ENCODE data around the gene USP44. TPM values are rescaled to one million over a fixed set of nuclear protein-coding genes. Genes with fewer than 3 reads are reported as not detected.

The USP44 gene
- polyA plus RNA-seq, 1 of the 3 experiments (the other 2 are of a cell fraction): 0.07 TPM

GRCh38 chr12:95554532-95555071 is 3.3 kb upstream of the USP44 start:
- no peaks in the 10 kb centered on the region for H3F3A ChIP-seq (replicated peaks; ENCODE audit: insufficient read depth)
- no peak for DNase-seq
- 0 out of 2 replicates have a peak, but pooled peaks cover 5% of the 10 kb centered on the region for H3K27me3 ChIP-seq (ENCODE audit: insufficient read depth)
- no peak overlapping the region for H3K4me3 ChIP-seq (ENCODE audit: low read depth in 2 of 2, low read length in 1 of 2)
- no peak overlapping the region for H3K4me2 ChIP-seq
- no peak overlapping the region for H2AFZ ChIP-seq (ENCODE audit: low read depth)
- H4K20me1 ChIP-seq (ENCODE audit: insufficient read depth): no peaks in the 10 kb centered on the region
- H3K36me3 ChIP-seq (replicated peaks in 1 of 2; ENCODE audit: control insufficient read depth in 1 of 2, insufficient read depth in 2 of 2, low read length in 1 of 2): no peaks in the 10 kb centered on the region
- no peaks in the 10 kb centered on the region for H3K4me1 ChIP-seq (ENCODE audit: control insufficient read depth in 1 of 2, insufficient read depth in 2 of 2, low read depth in 1 of 2, low read length in 1 of 2)
- WGBS (ENCODE audit: low lambda C conversion rate): 30% methylated on average over 4 of the region's 4 CpGs
- no peak overlapping the region for H3K9ac ChIP-seq
- no peaks in the 10 kb centered on the region for H3K9me2 ChIP-seq
- TF ChIP-seq, protein P1, sequence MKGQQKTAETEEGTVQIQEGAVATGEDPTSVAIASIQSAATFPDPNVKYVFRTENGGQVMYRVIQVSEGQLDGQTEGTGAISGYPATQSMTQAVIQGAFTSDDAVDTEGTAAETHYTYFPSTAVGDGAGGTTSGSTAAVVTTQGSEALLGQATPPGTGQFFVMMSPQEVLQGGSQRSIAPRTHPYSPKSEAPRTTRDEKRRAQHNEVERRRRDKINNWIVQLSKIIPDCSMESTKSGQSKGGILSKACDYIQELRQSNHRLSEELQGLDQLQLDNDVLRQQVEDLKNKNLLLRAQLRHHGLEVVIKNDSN (IDR thresholded peaks at IDR 0.05; ENCODE audit: borderline replicate concordance, low read depth): no peak
- TF ChIP-seq SMC3 (IDR thresholded peaks at IDR 0.05; ENCODE audit: low read depth, low read length) (no peak), MXI1 (IDR thresholded peaks at IDR 0.05; ENCODE audit: low read depth, low read length) (no peak)
- CTCF ChIA-PET: no interaction called here
- H3K79me2 ChIP-seq (ENCODE audit: insufficient read depth): no peaks in the 10 kb centered on the region
- H3K9me3 ChIP-seq: no peaks in the 10 kb centered on the region
- H3K27ac ChIP-seq (ENCODE audit: low read depth in 2 of 2, low read length in 1 of 2): no peak overlapping the region
- POLR2A ChIA-PET: no interaction called here

DNA sequence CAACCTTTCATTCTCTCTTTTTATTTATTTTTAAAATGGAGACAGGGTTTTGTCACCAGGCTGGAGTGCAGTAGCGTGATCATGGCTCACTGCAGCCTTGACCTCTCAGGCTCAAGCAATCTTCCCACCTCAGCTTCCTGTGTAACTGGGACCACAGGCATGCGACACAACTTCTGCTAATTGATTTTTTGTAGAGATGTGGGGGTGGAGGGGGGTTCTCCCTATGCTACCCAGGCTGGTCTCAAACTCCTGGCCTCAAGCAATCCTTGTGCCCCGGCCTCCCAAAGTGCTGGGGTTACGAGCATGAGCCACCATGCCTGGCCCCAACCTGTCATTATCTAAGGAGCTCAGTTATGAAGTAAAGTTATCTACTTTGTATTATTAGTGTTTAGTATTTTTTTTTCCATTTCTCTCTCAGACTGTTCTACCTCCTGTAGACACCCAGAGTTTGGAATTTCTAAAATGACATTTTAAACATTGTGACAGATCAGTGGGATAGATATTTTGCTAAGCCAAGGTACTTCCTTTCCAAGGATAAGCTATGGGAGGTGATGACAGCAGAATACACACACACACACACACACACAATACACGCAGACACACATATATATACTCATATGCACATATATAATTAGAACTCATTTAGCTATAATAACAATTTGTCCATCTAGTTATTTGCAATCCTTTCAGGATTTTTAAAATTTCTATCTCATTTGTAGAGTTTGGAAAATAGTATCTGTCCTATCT is 2.1 kb upstream of the USP44 start:
- H3K27me3 ChIP-seq (ENCODE audit: insufficient read depth): 0 out of 2 replicates have a peak, but pooled peaks cover 5% of the 10 kb centered on the region
- H3K4me1 ChIP-seq (ENCODE audit: control insufficient read depth in 1 of 2, insufficient read depth in 2 of 2, low read depth in 1 of 2, low read length in 1 of 2): no peaks in the 10 kb centered on the region; a peak in 1 of 4 replicates
- 71% methylated on average over 5 of the region's 5 CpGs for WGBS (ENCODE audit: low lambda C conversion rate)
- H3K4me3 ChIP-seq (ENCODE audit: low read depth in 2 of 2, low read length in 1 of 2): no peak overlapping the region
- H3K9me3 ChIP-seq: no peaks in the 10 kb centered on the region
- H3K9ac ChIP-seq: no peak overlapping the region
- H4K20me1 ChIP-seq (ENCODE audit: insufficient read depth): no peaks in the 10 kb centered on the region
- ChIA-PET POLR2A (no interaction called here), CTCF (interaction anchor here (2.8 kb wide), 1 partner anchor 22 kb away, joined by 10 read pairs; no protein-coding TSS in a partner anchor)
- H3K27ac ChIP-seq (ENCODE audit: low read depth in 2 of 2, low read length in 1 of 2): no peak overlapping the region
- DNase-seq: no peak
- no peak overlapping the region for H3K4me2 ChIP-seq
- no peak overlapping the region for H2AFZ ChIP-seq (ENCODE audit: low read depth)
- no peaks in the 10 kb centered on the region for H3K9me2 ChIP-seq
- no peak for TF ChIP-seq YY1 (IDR thresholded peaks at IDR 0.05; ENCODE audit: low read depth)
- TF ChIP-seq NFIC (IDR thresholded peaks at IDR 0.05; ENCODE audit: borderline replicate concordance): no peak
- TF ChIP-seq, protein P2, sequence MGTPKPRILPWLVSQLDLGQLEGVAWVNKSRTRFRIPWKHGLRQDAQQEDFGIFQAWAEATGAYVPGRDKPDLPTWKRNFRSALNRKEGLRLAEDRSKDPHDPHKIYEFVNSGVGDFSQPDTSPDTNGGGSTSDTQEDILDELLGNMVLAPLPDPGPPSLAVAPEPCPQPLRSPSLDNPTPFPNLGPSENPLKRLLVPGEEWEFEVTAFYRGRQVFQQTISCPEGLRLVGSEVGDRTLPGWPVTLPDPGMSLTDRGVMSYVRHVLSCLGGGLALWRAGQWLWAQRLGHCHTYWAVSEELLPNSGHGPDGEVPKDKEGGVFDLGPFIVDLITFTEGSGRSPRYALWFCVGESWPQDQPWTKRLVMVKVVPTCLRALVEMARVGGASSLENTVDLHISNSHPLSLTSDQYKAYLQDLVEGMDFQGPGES (IDR thresholded peaks at IDR 0.05; ENCODE audit: low read depth, low read length): no peak
- TF ChIP-seq NRF1 (IDR thresholded peaks at IDR 0.05; ENCODE audit: low read depth, low read length): no peak
- TF ChIP-seq, protein P3, sequence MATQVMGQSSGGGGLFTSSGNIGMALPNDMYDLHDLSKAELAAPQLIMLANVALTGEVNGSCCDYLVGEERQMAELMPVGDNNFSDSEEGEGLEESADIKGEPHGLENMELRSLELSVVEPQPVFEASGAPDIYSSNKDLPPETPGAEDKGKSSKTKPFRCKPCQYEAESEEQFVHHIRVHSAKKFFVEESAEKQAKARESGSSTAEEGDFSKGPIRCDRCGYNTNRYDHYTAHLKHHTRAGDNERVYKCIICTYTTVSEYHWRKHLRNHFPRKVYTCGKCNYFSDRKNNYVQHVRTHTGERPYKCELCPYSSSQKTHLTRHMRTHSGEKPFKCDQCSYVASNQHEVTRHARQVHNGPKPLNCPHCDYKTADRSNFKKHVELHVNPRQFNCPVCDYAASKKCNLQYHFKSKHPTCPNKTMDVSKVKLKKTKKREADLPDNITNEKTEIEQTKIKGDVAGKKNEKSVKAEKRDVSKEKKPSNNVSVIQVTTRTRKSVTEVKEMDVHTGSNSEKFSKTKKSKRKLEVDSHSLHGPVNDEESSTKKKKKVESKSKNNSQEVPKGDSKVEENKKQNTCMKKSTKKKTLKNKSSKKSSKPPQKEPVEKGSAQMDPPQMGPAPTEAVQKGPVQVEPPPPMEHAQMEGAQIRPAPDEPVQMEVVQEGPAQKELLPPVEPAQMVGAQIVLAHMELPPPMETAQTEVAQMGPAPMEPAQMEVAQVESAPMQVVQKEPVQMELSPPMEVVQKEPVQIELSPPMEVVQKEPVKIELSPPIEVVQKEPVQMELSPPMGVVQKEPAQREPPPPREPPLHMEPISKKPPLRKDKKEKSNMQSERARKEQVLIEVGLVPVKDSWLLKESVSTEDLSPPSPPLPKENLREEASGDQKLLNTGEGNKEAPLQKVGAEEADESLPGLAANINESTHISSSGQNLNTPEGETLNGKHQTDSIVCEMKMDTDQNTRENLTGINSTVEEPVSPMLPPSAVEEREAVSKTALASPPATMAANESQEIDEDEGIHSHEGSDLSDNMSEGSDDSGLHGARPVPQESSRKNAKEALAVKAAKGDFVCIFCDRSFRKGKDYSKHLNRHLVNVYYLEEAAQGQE (IDR thresholded peaks at IDR 0.05; ENCODE audit: low read depth, low read length): no peak
- no peak for TF ChIP-seq JUND (IDR thresholded peaks at IDR 0.05)
- TF ChIP-seq RXRA (IDR thresholded peaks at IDR 0.05; ENCODE audit: borderline replicate concordance, low read depth): no peak
- no peak for TF ChIP-seq MAX (IDR thresholded peaks at IDR 0.05; ENCODE audit: low read depth)
- TF ChIP-seq SIN3A (IDR thresholded peaks at IDR 0.05; ENCODE audit: borderline replicate concordance, low read depth, low read length): no peak
- no peak for TF ChIP-seq GATA2 (CRISPR knock-in tag; IDR thresholded peaks at IDR 0.05)
- no peaks in the 10 kb centered on the region for H3K36me3 ChIP-seq (replicated peaks in 1 of 2; ENCODE audit: control insufficient read depth in 1 of 2, insufficient read depth in 2 of 2, low read length in 1 of 2)
- no peaks in the 10 kb centered on the region for H3F3A ChIP-seq (replicated peaks; ENCODE audit: insufficient read depth)
- H3K79me2 ChIP-seq (ENCODE audit: insufficient read depth): no peaks in the 10 kb centered on the region
